CD14-positive monocyte (primary cell): ENCODE measurements around the gene LRBA. TPM values are rescaled to one million over a fixed set of nuclear protein-coding genes. Genes with fewer than 3 reads are reported as not detected.

Source experiments
- DNase-seq, 3 donors: peaks; one replicate each; pipeline ENCODE4 v3.0.0-alpha.2; 2011 to 2022
- H2AFZ ChIP-seq: 2 replicates; pipeline ENCODE4 v1.6.0; 2012; ENCODE audit warnings: mild to moderate bottlenecking, low read depth, low read length, inconsistent platforms; ENCODE audit not compliant: insufficient read depth, poor library complexity, severe bottlenecking
- H3K27ac ChIP-seq, 2 donors: 1 replicate in 1 of 2; 2 replicates in 1 of 2; pipeline ENCODE4 v1.5.1; 2012 to 2013; ENCODE audit warnings: low read length in 2 of 2, control low read depth in 1 of 2, inconsistent platforms in 1 of 2, low read depth in 1 of 2, mild to moderate bottlenecking in 1 of 2
- H3K27me3 ChIP-seq, 2 donors: one replicate each; pipeline versions ENCODE4 v1.6.0 to v1.6.1; 2011 to 2013; ENCODE audit warnings: low read length in 2 of 2; ENCODE audit not compliant: control insufficient read depth in 2 of 2, insufficient read depth in 2 of 2
- H3K36me3 ChIP-seq, 2 donors: replicated peaks in 1 of 2; 1 replicate in 1 of 2; 2 replicates in 1 of 2; pipeline versions ENCODE4 v1.5.1 to v1.6.1; 2012 to 2013; ENCODE audit warnings: low read length in 2 of 2, control low read depth in 1 of 2, inconsistent platforms in 1 of 2, mild to moderate bottlenecking in 1 of 2; ENCODE audit not compliant: insufficient read depth in 2 of 2, control insufficient read depth in 1 of 2
- H3K4me1 ChIP-seq, 2 donors: 1 replicate in 1 of 2; 2 replicates in 1 of 2; pipeline versions ENCODE4 v1.5.1 to v1.6.1; 2012 to 2013; ENCODE audit warnings: low read length in 2 of 2, control low read depth in 1 of 2, inconsistent platforms in 1 of 2, mild to moderate bottlenecking in 1 of 2, moderate library complexity in 1 of 2; ENCODE audit not compliant: insufficient read depth in 2 of 2, control insufficient read depth in 1 of 2
- H3K4me2 ChIP-seq: replicated peaks from 2 replicates; pipeline ENCODE3; 2012; ENCODE audit warnings: low read length, moderate library complexity, mild to moderate bottlenecking; ENCODE audit not compliant: poor library complexity, severe bottlenecking; ENCODE audit errors: extremely low read depth
- H3K4me3 ChIP-seq, 3 experiments: fragments of 200-600 bp in 1 of 3; sonication (generic) in 1 of 3; replicated peaks in 1 of 3; 1 replicate in 2 of 3; 2 replicates in 1 of 3; pipeline ENCODE4 v1.5.1; 2011 to 2013; ENCODE audit warnings: low read length in 3 of 3, mild to moderate bottlenecking in 3 of 3, control low read depth in 2 of 3, low read depth in 2 of 3, inconsistent platforms in 1 of 3, moderate library complexity in 1 of 3
- H3K79me2 ChIP-seq: 2 replicates; pipeline ENCODE4 v1.6.0; 2012; ENCODE audit warnings: mild to moderate bottlenecking, control low read depth, inconsistent platforms, low read length, moderate library complexity; ENCODE audit not compliant: insufficient read depth
- H3K9ac ChIP-seq: 2 replicates; pipeline ENCODE4 v1.6.0; 2017; ENCODE audit warnings: low read length, mild to moderate bottlenecking; ENCODE audit not compliant: insufficient read depth, poor library complexity, severe bottlenecking
- H3K9me3 ChIP-seq, 2 donors: replicated peaks in 1 of 2; 1 replicate in 1 of 2; 2 replicates in 1 of 2; pipeline versions ENCODE4 v1.5.1 to v1.6.1; 2012 to 2013; ENCODE audit warnings: low read length in 2 of 2, control low read depth in 1 of 2; ENCODE audit not compliant: control insufficient read depth in 1 of 2, insufficient read depth in 1 of 2
- H4K20me1 ChIP-seq: 2 replicates; pipeline ENCODE4 v1.6.0; 2012; ENCODE audit warnings: mild to moderate bottlenecking, low read length, control low read depth, moderate library complexity; ENCODE audit not compliant: insufficient read depth
- H3K27ac Mint-ChIP-seq, 7 donors: one replicate each; pipeline ENCODE4 v1.8.0; 2020; ENCODE audit warnings: mild to moderate bottlenecking in 7 of 7, mixed read lengths in 7 of 7, moderate library complexity in 6 of 7, inconsistent platforms in 2 of 7
- H3K27me3 Mint-ChIP-seq, 3 donors: one replicate each; pipeline ENCODE4 v1.8.0; 2021 to 2022; ENCODE audit warnings: low read depth in 3 of 3, mild to moderate bottlenecking in 3 of 3, mixed read lengths in 3 of 3, moderate library complexity in 3 of 3, inconsistent platforms in 1 of 3
- H3K36me3 Mint-ChIP-seq, 2 donors: one replicate each; pipeline ENCODE4 v1.8.0; 2020; ENCODE audit warnings: mixed read lengths in 2 of 2, inconsistent platforms in 1 of 2, mild to moderate bottlenecking in 1 of 2
- H3K4me1 Mint-ChIP-seq: one replicate; pipeline ENCODE4 v1.8.0; 2020; ENCODE audit warnings: mild to moderate bottlenecking, mixed read lengths
- H3K4me3 Mint-ChIP-seq, 2 donors: one replicate each; pipeline ENCODE4 v1.8.0; 2020; ENCODE audit warnings: mild to moderate bottlenecking in 2 of 2, mixed read lengths in 2 of 2, moderate library complexity in 1 of 2
- H3K9me3 Mint-ChIP-seq, 7 donors: one replicate each; pipeline ENCODE4 v1.8.0; 2020 to 2022; ENCODE audit warnings: mixed read lengths in 7 of 7, mild to moderate bottlenecking in 6 of 7, moderate library complexity in 6 of 7, inconsistent platforms in 2 of 7
- CTCF ChIP-seq: fragments of 200-600 bp; IDR thresholded peaks from one replicate; pipeline ENCODE4 v1.8.0; 2022; ENCODE audit warnings: antibody characterized with exemption, mild to moderate bottlenecking
- WGBS: methylation state at CpG from one replicate; pipeline ENCODE4 v1.1.5; 2013; ENCODE audit warnings: missing lambda C conversion rate; ENCODE audit not compliant: insufficient coverage; 5-methylcytosine and 5-hydroxymethylcytosine counted together
- intact Hi-C, 2 donors: fragments of 100-400 bp; cut with micrococcal nuclease; formaldehyde crosslinking; loops; one replicate each; pipeline versions ENCODE4 v1.15.0 to v1.15.1; 2023
- polyA plus RNA-seq, 3 donors: library from polyadenylated mRNA; depleted of rRNA in 1 of 3; unstranded in 2 of 3; stranded (reverse) in 1 of 3; fragments of 300-500 nt in 2 of 3; fragments of >200 nt in 1 of 3; fragmentation: Illumina TruSeq in 2 of 3; gene quantifications; 1 replicate in 2 of 3; 2 replicates in 1 of 3; pipeline ENCODE4 v1.2.3, GENCODE V29; 2012 to 2021

The LRBA gene
- polyA plus RNA-seq, 3 donors = 1.5 to 5.5 (median 4.4) TPM

GRCh38 chr4:150710770-150711375, 304.2 kb downstream of the LRBA start:
- no peak for DNase-seq
- no peak for TF ChIP-seq CTCF
- H3K27ac Mint-ChIP-seq = no peak overlapping the region
- H3K9ac ChIP-seq = no peak overlapping the region
- no peaks in the 10 kb centered on the region for H3K27me3 ChIP-seq
- no peaks in the 10 kb centered on the region for H3K27me3 Mint-ChIP-seq
- no peak overlapping the region for H3K4me3 ChIP-seq
- H3K4me3 Mint-ChIP-seq = no peak overlapping the region
- no peak overlapping the region for H2AFZ ChIP-seq
- H3K79me2 ChIP-seq = no peaks in the 10 kb centered on the region
- no peak overlapping the region for H3K27ac ChIP-seq
- no peak overlapping the region for H3K4me2 ChIP-seq
- no peaks in the 10 kb centered on the region for H4K20me1 ChIP-seq
- intact Hi-C loops = no loop called here
- no peaks in the 10 kb centered on the region for H3K9me3 ChIP-seq
- no peaks in the 10 kb centered on the region for H3K4me1 ChIP-seq
- no peaks in the 10 kb centered on the region for H3K36me3 Mint-ChIP-seq
- no peaks in the 10 kb centered on the region for H3K36me3 ChIP-seq
- no peaks in the 10 kb centered on the region for H3K4me1 Mint-ChIP-seq
- no peaks in the 10 kb centered on the region for H3K9me3 Mint-ChIP-seq
- WGBS = 100% methylated on average over 1 of the region's 4 CpGs

GRCh38 chr4:150708004-150708403, 307.1 kb downstream of the LRBA start:
- Histone ChIP-seq H3K27ac (no peak overlapping the region), H3K4me1 (no peaks in the 10 kb centered on the region), H3K4me2 (no peak overlapping the region), H4K20me1 (no peaks in the 10 kb centered on the region), H2AFZ (no peak overlapping the region), H3K9ac (no peak overlapping the region), H3K36me3 (no peaks in the 10 kb centered on the region), H3K9me3 (no peaks in the 10 kb centered on the region), H3K79me2 (no peaks in the 10 kb centered on the region), H3K27me3 (no peaks in the 10 kb centered on the region), H3K4me3 (no peak overlapping the region)
- intact Hi-C loops = loop anchor here in 1 of 2 donors (5.0 kb wide), 1 partner anchor 309 kb away; the partner anchor contains the start of gene LRBA
- Mint-ChIP-seq H3K4me1 (no peaks in the 10 kb centered on the region), H3K27me3 (no peaks in the 10 kb centered on the region), H3K36me3 (no peaks in the 10 kb centered on the region), H3K9me3 (no peaks in the 10 kb centered on the region), H3K4me3 (no peak overlapping the region), H3K27ac (no peak overlapping the region)
- TF ChIP-seq CTCF = no peak
- no CpG with 5 or more reads among the region's 1 CpG for WGBS
- DNase-seq = no peak
